Coronary artery (tissue), 2 donors: ENCODE measurements around the gene CCDC3.

ENCODE experiments used
- DNase-seq: peaks from one replicate; pipeline ENCODE4 v3.0.0-alpha.2; 2017; ENCODE audit warnings: low spot score
- H3K27ac ChIP-seq, 2 donors: fragments of 200-600 bp; sonication (generic); one replicate each; pipeline ENCODE4 v1.5.1; 2016 to 2019
- H3K4me3 ChIP-seq: fragments of 200-600 bp; sonication (generic); 2 replicates; pipeline ENCODE4 v1.5.1; 2016; ENCODE audit warnings: mild to moderate bottlenecking, moderate library complexity
- CTCF ChIP-seq: fragments of 200-600 bp; sonication (generic); IDR thresholded peaks from one replicate; pipeline ENCODE4 v1.5.1; 2019; ENCODE audit warnings: antibody characterized with exemption

CCDC3 gene

DNA sequence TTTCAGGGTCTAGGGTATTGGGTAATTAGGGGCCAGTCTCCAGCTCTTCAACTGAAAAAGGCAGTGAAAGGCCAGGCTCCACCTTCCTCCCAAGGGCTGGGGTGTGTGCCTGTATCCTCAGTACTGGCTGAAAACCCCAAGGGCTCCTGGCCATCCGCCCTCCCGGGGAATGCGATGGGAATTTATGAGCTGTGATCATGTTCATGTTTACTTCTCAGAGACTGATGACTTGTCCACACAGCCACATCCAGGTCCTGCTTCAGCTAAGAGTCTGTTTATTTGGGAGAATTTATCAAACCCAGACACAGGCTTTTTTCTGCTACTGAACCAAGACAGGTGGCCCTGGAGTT, 91.7 kb downstream of the CCDC3 start:
- no peak overlapping the region for H3K4me3 ChIP-seq
- peak overlapping the region; percentile 60 to 75 for H3K27ac ChIP-seq
- no peak for TF ChIP-seq CTCF
- DNase-seq, result no peak

DNA sequence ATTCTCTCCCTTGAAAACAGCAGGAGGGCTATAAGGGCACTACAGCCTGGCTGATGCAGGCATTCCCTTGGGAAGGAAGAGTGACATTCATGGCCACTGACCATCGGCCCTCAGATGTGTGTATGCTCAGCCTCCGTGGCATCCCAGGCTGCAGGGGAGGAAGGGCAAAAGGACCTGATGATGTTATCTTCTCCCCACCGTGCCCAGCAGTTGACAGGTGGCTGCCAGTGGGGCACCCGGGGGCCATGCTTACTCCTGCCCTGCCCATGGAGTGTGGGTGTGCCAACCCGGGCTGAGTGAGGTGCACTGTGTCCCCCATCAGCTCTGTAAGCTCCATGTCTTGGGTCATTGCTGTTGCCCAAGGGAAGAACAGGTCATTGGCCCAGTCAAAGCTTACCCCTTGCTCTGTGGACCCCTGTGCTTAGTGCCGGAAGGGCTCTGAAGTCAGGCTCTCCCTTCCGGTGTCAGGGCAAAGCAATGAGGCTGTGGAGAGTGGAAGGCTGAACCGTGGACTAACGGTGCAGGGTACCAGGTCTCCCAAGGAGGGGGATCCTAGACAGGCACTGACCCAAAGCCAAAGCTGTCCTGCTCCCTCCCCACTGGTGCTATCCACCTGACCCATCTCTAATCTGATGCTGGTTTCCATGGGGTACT, 92.2 kb downstream of the CCDC3 start:
- H3K27ac ChIP-seq, result peak overlapping the region; percentile 60 to 75

DNA sequence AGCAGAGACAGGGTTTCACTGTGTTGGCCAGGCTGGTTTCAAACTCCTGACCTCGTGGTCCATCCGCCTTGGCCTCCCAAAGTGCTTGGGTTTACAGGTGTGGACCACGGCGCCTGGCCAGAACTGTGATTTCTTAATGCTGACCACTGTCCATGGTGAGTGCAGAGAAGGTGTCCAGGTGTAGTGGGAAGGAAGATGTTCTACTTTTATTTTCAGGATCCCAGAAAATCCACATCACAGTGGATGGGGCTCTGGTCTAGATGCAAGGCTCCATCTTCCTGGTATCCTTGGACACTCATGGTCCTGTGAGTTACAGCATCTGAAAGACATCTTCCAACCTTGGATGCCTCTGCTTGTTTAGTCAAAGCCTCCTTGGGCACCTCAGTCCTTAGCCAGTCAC, 92.7 kb downstream of the CCDC3 start:
- Histone ChIP-seq H3K27ac (peak overlapping the region; percentile 60 to 75), H3K4me3 (no peak overlapping the region)
- DNase-seq, result no peak
- no peak for TF ChIP-seq CTCF

More for the DNA sequence above, 92.2 kb downstream of the CCDC3 start:
- TF ChIP-seq CTCF, result no peak
- no peak for DNase-seq
- H3K4me3 ChIP-seq, result no peak overlapping the region

DNA sequence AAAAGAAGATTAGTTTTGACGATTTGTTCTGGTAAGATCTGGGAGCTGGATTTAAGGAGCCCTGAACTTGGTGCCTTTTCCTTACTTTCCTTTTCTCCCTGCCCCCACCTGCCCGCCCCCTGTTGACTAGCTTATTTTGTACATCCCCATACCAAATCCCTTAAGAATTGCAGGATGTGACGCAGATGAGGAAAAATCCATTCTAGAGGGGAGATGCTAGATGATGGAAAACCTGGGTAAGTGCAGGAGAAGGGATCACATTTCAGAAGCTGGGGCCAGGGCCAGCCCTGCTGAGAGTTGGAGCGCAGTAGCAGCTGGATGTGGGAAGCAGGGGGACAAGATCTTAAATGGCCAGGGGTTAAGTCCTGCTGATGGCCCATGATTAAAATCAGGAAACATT, 93.9 kb downstream of the CCDC3 start:
- H3K4me3 ChIP-seq, result no peak overlapping the region
- no peak for DNase-seq
- H3K27ac ChIP-seq, result peak overlapping the region in 1 of 2 donors; percentile 40
- TF ChIP-seq CTCF, result no peak

GRCh38 chr10:12906051-12906541, 95.4 kb downstream of the CCDC3 start:
- Histone ChIP-seq H3K27ac (peak overlapping the region; percentile 77 to 85), H3K4me3 (no peak overlapping the region)
- DNase-seq, result no peak
- no peak for TF ChIP-seq CTCF

DNA sequence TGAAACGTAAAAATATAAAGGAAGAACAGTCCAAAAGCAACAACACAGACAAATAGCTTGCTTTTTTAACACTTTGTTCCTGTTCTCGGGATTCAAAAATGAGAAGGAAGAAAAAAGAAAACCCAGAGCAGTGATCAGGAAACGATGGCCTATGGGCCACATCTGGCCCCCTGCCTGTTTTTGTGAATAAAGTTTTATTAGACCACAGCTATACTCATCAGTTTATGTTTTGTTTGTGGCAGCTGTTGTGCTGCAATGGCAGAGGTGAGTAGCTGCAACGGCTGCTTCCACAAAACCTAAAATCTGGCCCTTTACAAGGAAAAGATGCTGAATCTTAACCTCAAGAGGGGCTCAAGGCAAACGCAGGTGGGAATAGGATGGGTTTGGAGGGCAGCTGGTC, 96.4 kb downstream of the CCDC3 start:
- Histone ChIP-seq H3K27ac (peak overlapping the region; percentile 77 to 85), H3K4me3 (no peak overlapping the region)
- DNase-seq, result no peak
- TF ChIP-seq CTCF, result no peak

- no peak for DNase-seq
- no peak overlapping the region for H3K4me3 ChIP-seq
- peak overlapping the region; percentile 28 to 77 for H3K27ac ChIP-seq
- no peak for TF ChIP-seq CTCF
Observed at GRCh38 chr10:12902851-12903358, 98.6 kb downstream of the CCDC3 start.
